ENCODE data around the gene CLBA1.

Gene CLBA1

DNA sequence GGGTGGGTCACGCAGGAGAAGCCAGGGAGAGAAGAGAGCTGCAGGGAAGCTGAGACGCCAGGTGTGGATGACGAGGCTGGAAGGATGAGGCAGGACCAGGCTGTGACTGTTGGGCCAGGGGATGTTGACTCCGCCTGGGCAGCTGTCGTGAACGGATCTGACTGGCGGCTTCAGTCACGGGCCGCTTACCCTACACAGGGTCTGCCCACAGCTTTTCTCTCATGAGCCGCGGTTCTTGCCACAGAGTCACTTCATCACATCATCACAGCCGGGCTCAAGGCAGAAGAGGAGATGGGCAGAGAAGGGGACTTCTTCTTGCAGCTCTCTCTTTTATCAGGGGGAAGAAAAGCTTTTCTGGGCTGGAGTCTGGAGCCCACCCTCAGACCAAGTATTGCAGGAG is 7.7 kb downstream of the CLBA1 start:
- no peak overlapping the region for H3K14ac ChIP-seq (ENCODE audit: low read length in 2 of 2)
- peaks cover 11% of the 10 kb centered on the region for H3K4me1 ChIP-seq (ENCODE audit: control insufficient read depth, insufficient read depth, low read depth, low read length)
- DNase-seq, result no peak
- H2BK5ac ChIP-seq (ENCODE audit: low read depth, low read length, poor library complexity, severe bottlenecking), result no peak overlapping the region
- no peak overlapping the region for H3K23ac ChIP-seq (ENCODE audit: low read length in 2 of 2)
- H2BK120ac ChIP-seq (ENCODE audit: low read depth, low read length), result no peak overlapping the region
- no peak overlapping the region for H3K9ac ChIP-seq (ENCODE audit: low read length)
- H4K8ac ChIP-seq (ENCODE audit: low read length), result no peak overlapping the region
- no peak overlapping the region for H2AFZ ChIP-seq (ENCODE audit: low read depth, low read length)
- no peaks in the 10 kb centered on the region for H3K9me3 ChIP-seq (ENCODE audit: control insufficient read depth, low read length)
- no peak overlapping the region for H2AK5ac ChIP-seq (ENCODE audit: low read length, severe bottlenecking)
- H3K27ac ChIP-seq (ENCODE audit: low read length, poor library complexity, severe bottlenecking), result no peak overlapping the region
- H3K27me3 ChIP-seq (ENCODE audit: control insufficient read depth in 1 of 2, insufficient read depth in 1 of 2, low read length in 2 of 2), result no peaks in the 10 kb centered on the region
- H4K91ac ChIP-seq (ENCODE audit: low read length), result no peak overlapping the region
- no peak overlapping the region for H2BK15ac ChIP-seq (ENCODE audit: low read depth, poor library complexity, severe bottlenecking)
- WGBS, result 88% methylated on average over 10 of the region's 12 CpGs
- H2BK12ac ChIP-seq (ENCODE audit: low read length in 2 of 2), result no peak overlapping the region
- peaks cover 11% of the 10 kb centered on the region for H3K79me1 ChIP-seq (replicated peaks; ENCODE audit: low read length, poor library complexity, severe bottlenecking)
- H3K18ac ChIP-seq (ENCODE audit: low read depth in 1 of 2, low read length in 2 of 2), result no peak overlapping the region
- H3K36me3 ChIP-seq (ENCODE audit: control insufficient read depth in 1 of 2, insufficient read depth in 2 of 2, low read depth in 1 of 2, low read length in 2 of 2), result peaks cover 67 to 77% of the 10 kb centered on the region in 2 experiments
- H3K4ac ChIP-seq (ENCODE audit: low read depth in 1 of 2, low read length in 2 of 2), result no peak overlapping the region
- no peak overlapping the region for H3K4me3 ChIP-seq (ENCODE audit: insufficient read depth in 1 of 2, low read depth in 1 of 2, low read length in 2 of 2)
- no peak overlapping the region for H3K4me2 ChIP-seq (ENCODE audit: low read length, poor library complexity, severe bottlenecking)

- Histone ChIP-seq H3K4me3 (ENCODE audit: insufficient read depth in 1 of 2, low read depth in 1 of 2, low read length in 2 of 2) (no peak overlapping the region), H3K4ac (ENCODE audit: low read depth in 1 of 2, low read length in 2 of 2) (no peak overlapping the region), H3K23ac (ENCODE audit: low read length in 2 of 2) (no peak overlapping the region), H4K91ac (ENCODE audit: low read length) (no peak overlapping the region), H3K4me2 (ENCODE audit: low read length, poor library complexity, severe bottlenecking) (no peak overlapping the region), H3K18ac (ENCODE audit: low read depth in 1 of 2, low read length in 2 of 2) (no peak overlapping the region), H3K79me1 (replicated peaks; ENCODE audit: low read length, poor library complexity, severe bottlenecking) (peaks cover 13% of the 10 kb centered on the region), H2BK120ac (ENCODE audit: low read depth, low read length) (no peak overlapping the region), H3K36me3 (ENCODE audit: control insufficient read depth in 1 of 2, insufficient read depth in 2 of 2, low read depth in 1 of 2, low read length in 2 of 2) (peaks cover 70 to 75% of the 10 kb centered on the region in 2 experiments), H2AK5ac (ENCODE audit: low read length, severe bottlenecking) (no peak overlapping the region), H4K8ac (ENCODE audit: low read length) (no peak overlapping the region), H3K27me3 (ENCODE audit: control insufficient read depth in 1 of 2, insufficient read depth in 1 of 2, low read length in 2 of 2) (no peaks in the 10 kb centered on the region), H2BK15ac (ENCODE audit: low read depth, poor library complexity, severe bottlenecking) (no peak overlapping the region), H2AFZ (ENCODE audit: low read depth, low read length) (no peak overlapping the region), H3K14ac (ENCODE audit: low read length in 2 of 2) (no peak overlapping the region), H3K27ac (ENCODE audit: low read length, poor library complexity, severe bottlenecking) (no peak overlapping the region), H3K9me3 (ENCODE audit: control insufficient read depth, low read length) (peaks cover under 1% of the 10 kb centered on the region), H2BK5ac (ENCODE audit: low read depth, low read length, poor library complexity, severe bottlenecking) (no peak overlapping the region), H3K4me1 (ENCODE audit: control insufficient read depth, insufficient read depth, low read depth, low read length) (peaks cover 11% of the 10 kb centered on the region), H2BK12ac (ENCODE audit: low read length in 2 of 2) (no peak overlapping the region), H3K9ac (ENCODE audit: low read length) (no peak overlapping the region)
- DNase-seq, result no peak
- 89% methylated on average over 22 of the region's 22 CpGs for WGBS
Measured at GRCh38 chr14:104993808-104994591, 8.4 kb downstream of the CLBA1 start.

DNA sequence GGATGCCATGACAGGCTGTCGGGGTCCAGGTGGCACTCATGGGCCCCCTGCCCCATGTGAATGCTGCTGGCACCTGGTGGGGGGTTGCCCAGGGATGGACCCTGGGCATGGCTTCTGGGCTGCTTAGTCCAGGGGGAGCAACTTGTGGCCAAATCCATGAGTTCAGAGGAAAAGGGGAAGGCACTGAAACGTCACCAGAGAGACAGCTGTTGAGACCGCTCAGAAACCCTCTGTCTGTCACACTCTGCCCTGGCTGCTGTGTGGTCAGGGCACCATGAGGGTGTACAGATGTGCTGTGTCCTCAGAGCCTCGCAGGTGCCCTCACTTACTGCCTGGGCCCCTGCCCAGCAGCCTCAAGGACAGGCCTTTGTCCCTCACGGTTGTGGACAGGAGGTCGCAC is 9.4 kb downstream of the CLBA1 start:
- peaks cover 8% of the 10 kb centered on the region for H3K4me1 ChIP-seq (ENCODE audit: control insufficient read depth, insufficient read depth, low read depth, low read length)
- peaks cover 65 to 76% of the 10 kb centered on the region in 2 experiments for H3K36me3 ChIP-seq (ENCODE audit: control insufficient read depth in 1 of 2, insufficient read depth in 2 of 2, low read depth in 1 of 2, low read length in 2 of 2)
- no peak overlapping the region for H3K23ac ChIP-seq (ENCODE audit: low read length in 2 of 2)
- H2BK5ac ChIP-seq (ENCODE audit: low read depth, low read length, poor library complexity, severe bottlenecking), result no peak overlapping the region
- no peak overlapping the region for H4K91ac ChIP-seq (ENCODE audit: low read length)
- no peaks in the 10 kb centered on the region for H3K27me3 ChIP-seq (ENCODE audit: control insufficient read depth in 1 of 2, insufficient read depth in 1 of 2, low read length in 2 of 2)
- H3K18ac ChIP-seq (ENCODE audit: low read depth in 1 of 2, low read length in 2 of 2), result no peak overlapping the region
- no peak overlapping the region for H2BK12ac ChIP-seq (ENCODE audit: low read length in 2 of 2)
- H3K9ac ChIP-seq (ENCODE audit: low read length), result no peak overlapping the region
- no peak overlapping the region for H3K14ac ChIP-seq (ENCODE audit: low read length in 2 of 2)
- H3K79me1 ChIP-seq (replicated peaks; ENCODE audit: low read length, poor library complexity, severe bottlenecking), result peaks cover 10% of the 10 kb centered on the region
- WGBS, result 91% methylated on average over 6 of the region's 6 CpGs
- DNase-seq, result no peak
- peaks cover 6% of the 10 kb centered on the region for H3K9me3 ChIP-seq (ENCODE audit: control insufficient read depth, low read length)
- no peak overlapping the region for H2BK120ac ChIP-seq (ENCODE audit: low read depth, low read length)
- no peak overlapping the region for H2AK5ac ChIP-seq (ENCODE audit: low read length, severe bottlenecking)
- H3K4ac ChIP-seq (ENCODE audit: low read depth in 1 of 2, low read length in 2 of 2), result no peak overlapping the region
- no peak overlapping the region for H4K8ac ChIP-seq (ENCODE audit: low read length)
- no peak overlapping the region for H3K4me2 ChIP-seq (ENCODE audit: low read length, poor library complexity, severe bottlenecking)
- H3K27ac ChIP-seq (ENCODE audit: low read length, poor library complexity, severe bottlenecking), result no peak overlapping the region
- H2AFZ ChIP-seq (ENCODE audit: low read depth, low read length), result no peak overlapping the region
- H3K4me3 ChIP-seq (ENCODE audit: insufficient read depth in 1 of 2, low read depth in 1 of 2, low read length in 2 of 2), result no peak overlapping the region
- H2BK15ac ChIP-seq (ENCODE audit: low read depth, poor library complexity, severe bottlenecking), result no peak overlapping the region

GRCh38 chr14:104996032-104996431 is 10.4 kb downstream of the CLBA1 start:
- Histone ChIP-seq H3K9ac (ENCODE audit: low read length) (no peak overlapping the region), H3K4me1 (ENCODE audit: control insufficient read depth, insufficient read depth, low read depth, low read length) (peaks cover 8% of the 10 kb centered on the region), H3K79me1 (replicated peaks; ENCODE audit: low read length, poor library complexity, severe bottlenecking) (peaks cover 10% of the 10 kb centered on the region), H3K27me3 (ENCODE audit: control insufficient read depth in 1 of 2, insufficient read depth in 1 of 2, low read length in 2 of 2) (no peaks in the 10 kb centered on the region), H3K4ac (ENCODE audit: low read depth in 1 of 2, low read length in 2 of 2) (no peak overlapping the region), H3K36me3 (ENCODE audit: control insufficient read depth in 1 of 2, insufficient read depth in 2 of 2, low read depth in 1 of 2, low read length in 2 of 2) (peaks cover 63 to 68% of the 10 kb centered on the region in 2 experiments), H4K8ac (ENCODE audit: low read length) (no peak overlapping the region), H3K27ac (ENCODE audit: low read length, poor library complexity, severe bottlenecking) (no peak overlapping the region), H3K4me3 (ENCODE audit: insufficient read depth in 1 of 2, low read depth in 1 of 2, low read length in 2 of 2) (no peak overlapping the region), H2BK120ac (ENCODE audit: low read depth, low read length) (no peak overlapping the region), H2AK5ac (ENCODE audit: low read length, severe bottlenecking) (no peak overlapping the region), H2BK5ac (ENCODE audit: low read depth, low read length, poor library complexity, severe bottlenecking) (no peak overlapping the region), H3K23ac (ENCODE audit: low read length in 2 of 2) (no peak overlapping the region), H3K9me3 (ENCODE audit: control insufficient read depth, low read length) (peaks cover 6% of the 10 kb centered on the region), H2BK15ac (ENCODE audit: low read depth, poor library complexity, severe bottlenecking) (no peak overlapping the region), H3K18ac (ENCODE audit: low read depth in 1 of 2, low read length in 2 of 2) (no peak overlapping the region), H4K91ac (ENCODE audit: low read length) (no peak overlapping the region), H2AFZ (ENCODE audit: low read depth, low read length) (no peak overlapping the region), H3K14ac (ENCODE audit: low read length in 2 of 2) (no peak overlapping the region), H2BK12ac (ENCODE audit: low read length in 2 of 2) (no peak overlapping the region), H3K4me2 (ENCODE audit: low read length, poor library complexity, severe bottlenecking) (no peak overlapping the region)
- no peak for DNase-seq
- WGBS, result 85% methylated on average over 5 of the region's 5 CpGs
